HCT116 (cell line): ENCODE data around the gene TPO. TPM values are rescaled to one million over a fixed set of nuclear protein-coding genes. Genes with fewer than 3 reads are reported as not detected.

Experiments
- ATAC-seq: fragments of 200-7000 bp; cut with Tn5 transposase; 2 replicates; pipeline ENCODE4 v1.9.1; 2020; ENCODE audit warnings: mild to moderate bottlenecking, moderate library complexity
- BruUV-seq: library from RNA; stranded (reverse); fragments of 400-500 nt; replicated peaks from 2 replicates; lab custom pipeline; 2021; lab: Mats Ljungman, UMichigan
- CTCF ChIA-PET: fragments of 300-600 bp; sonication (Branson Sonifier 250); formaldehyde crosslinking; loops from one replicate; lab custom pipeline; 2021; ENCODE audit warnings: antibody characterized with exemption; lab: Charles Lee
- POLR2A ChIA-PET: fragments of 300-600, 350-600 bp; sonication (Branson Sonifier 250); formaldehyde crosslinking; loops from one replicate; lab custom pipeline; 2021; ENCODE audit warnings: antibody characterized with exemption; lab: Charles Lee
- RAD21 ChIA-PET, 2 experiments: fragments of 300-600 bp; sonication (Branson Sonifier 250); formaldehyde crosslinking; loops; one replicate each; lab custom pipeline; 2023; ENCODE audit warnings: low total read pairs in 2 of 2; ENCODE audit not compliant: uncharacterized antibody in 2 of 2, unreplicated experiment in 2 of 2, low non-redundant PET in 1 of 2; lab: Charles Lee
- DNase-seq: peaks from one replicate; pipeline ENCODE4 v3.0.0-alpha.2; 2010; ENCODE audit warnings: low read depth, low spot score
- H2AFZ ChIP-seq: fragments of 200-600 bp; shearing (Covaris generic), sonication (generic); 2 replicates; pipeline ENCODE4 v1.6.1; 2017; ENCODE audit warnings: low read depth, mixed run types, mixed read lengths, antibody characterized with exemption, low read length; ENCODE audit not compliant: poor library complexity, severe bottlenecking
- H3K27ac ChIP-seq: 2 replicates; pipeline ENCODE4 v1.5.1; 2012; ENCODE audit warnings: low read depth, low read length
- H3K27me3 ChIP-seq: fragments of 200-600 bp; sonication (generic); 2 replicates; pipeline ENCODE4 v1.6.1; 2016; ENCODE audit warnings: mixed run types, low read length, mixed read lengths; ENCODE audit not compliant: insufficient read depth
- H3K36me3 ChIP-seq, 2 experiments: fragments of 200-500 bp in 1 of 2; fragments of 200-600 bp in 1 of 2; sonication (Bioruptor generic) in 1 of 2; sonication (generic) in 1 of 2; 2 replicates each; pipeline versions ENCODE4 v1.5.1 to v1.6.1; 2014 to 2016; ENCODE audit warnings: low read length in 2 of 2, inconsistent platforms in 1 of 2, mixed read lengths in 1 of 2, mixed run types in 1 of 2; ENCODE audit not compliant: insufficient read depth in 2 of 2, control insufficient read depth in 1 of 2
- H3K4me1 ChIP-seq, 2 experiments: fragments of 200-600 bp in 1 of 2; sonication (generic) in 1 of 2; 2 replicates each; pipeline versions ENCODE4 v1.5.1 to v1.6.1; 2012 to 2017; ENCODE audit warnings: low read length in 2 of 2, inconsistent platforms in 1 of 2, mild to moderate bottlenecking in 1 of 2, mixed read lengths in 1 of 2, mixed run types in 1 of 2, moderate library complexity in 1 of 2; ENCODE audit not compliant: insufficient read depth in 2 of 2, control insufficient read depth in 1 of 2
- H3K4me2 ChIP-seq: fragments of 200-600 bp; sonication (generic); 2 replicates; pipeline ENCODE4 v1.6.1; 2017; ENCODE audit warnings: mixed run types, low read length, mixed read lengths
- H3K4me3 ChIP-seq, 2 experiments: fragments of 200-600 bp in 1 of 2; sonication (generic) in 1 of 2; replicated peaks in 1 of 2; 2 replicates each; pipeline ENCODE4 v1.5.1; 2011 to 2016; ENCODE audit warnings: low read length in 2 of 2, control low read depth in 1 of 2, low read depth in 1 of 2, mild to moderate bottlenecking in 1 of 2, mixed read lengths in 1 of 2, mixed run types in 1 of 2
- H3K79me2 ChIP-seq: fragments of 200-600 bp; sonication (generic); 2 replicates; pipeline ENCODE4 v1.6.1; 2017; ENCODE audit warnings: mild to moderate bottlenecking, mixed run types, low read length, moderate library complexity, mixed read lengths; ENCODE audit not compliant: insufficient read depth
- H3K9ac ChIP-seq: fragments of 200-600 bp; sonication (generic); 2 replicates; pipeline ENCODE4 v1.6.1; 2016; ENCODE audit warnings: low read length, mixed read lengths
- H3K9me2 ChIP-seq: fragments of 200-600 bp; sonication (generic), shearing (Covaris generic); 2 replicates; pipeline ENCODE4 v1.6.1; 2017; ENCODE audit warnings: mixed run types, mild to moderate bottlenecking, moderate library complexity; ENCODE audit not compliant: insufficient read depth
- H3K9me3 ChIP-seq, 2 experiments: fragments of 200-500 bp in 1 of 2; fragments of 200-600 bp in 1 of 2; sonication (Bioruptor generic) in 1 of 2; sonication (generic) in 1 of 2; 2 replicates each; pipeline ENCODE4 v1.6.1; 2014 to 2017; ENCODE audit warnings: low read length in 2 of 2, mixed read lengths in 2 of 2, inconsistent platforms in 1 of 2, low read depth in 1 of 2, mild to moderate bottlenecking in 1 of 2, mixed run types in 1 of 2, moderate library complexity in 1 of 2; ENCODE audit not compliant: control insufficient read depth in 1 of 2, insufficient read depth in 1 of 2
- H4K20me1 ChIP-seq: fragments of 200-600 bp; sonication (generic), shearing (Covaris generic); 2 replicates; pipeline ENCODE4 v1.6.1; 2017; ENCODE audit warnings: mixed run types, mild to moderate bottlenecking, moderate library complexity; ENCODE audit not compliant: insufficient read depth
- CBX3 ChIP-seq: IDR thresholded peaks from 2 replicates; pipeline ENCODE4 v1.6.1; 2012; ENCODE audit warnings: low read depth
- EGR1 ChIP-seq: IDR thresholded peaks from 2 replicates; pipeline ENCODE4 v1.6.1; 2012; ENCODE audit warnings: low read depth
- ELF1 ChIP-seq: IDR thresholded peaks from 2 replicates; pipeline ENCODE4 v1.6.1; 2012; ENCODE audit warnings: low read depth, borderline replicate concordance
- EZH2 ChIP-seq: fragments of 200-600 bp; sonication (generic); IDR thresholded peaks from 2 replicates; pipeline ENCODE4 v1.6.1; 2017; ENCODE audit warnings: antibody characterized with exemption, mixed run types
- EZH2phosphoT487 ChIP-seq: fragments of 200-600 bp; IDR thresholded peaks from 2 replicates; pipeline ENCODE4 v1.6.1; 2018; ENCODE audit warnings: antibody characterized with exemption, borderline replicate concordance
- JUND ChIP-seq: IDR thresholded peaks from 2 replicates; pipeline ENCODE4 v1.6.1; 2012
- POLR2A ChIP-seq: IDR thresholded peaks from 2 replicates; pipeline ENCODE4 v1.7.0; 2011; ENCODE audit warnings: borderline replicate concordance; ENCODE audit not compliant: insufficient read depth, insufficient read length; ENCODE audit errors: extremely low read depth
- POLR2AphosphoS5 ChIP-seq: IDR thresholded peaks from 2 replicates; pipeline ENCODE4 v1.6.1; 2011; ENCODE audit warnings: mild to moderate bottlenecking, low read depth, low read length, moderate library complexity
- RAD21 ChIP-seq: IDR thresholded peaks from 2 replicates; pipeline ENCODE4 v1.6.1; 2012; ENCODE audit warnings: low read depth, mild to moderate bottlenecking
- SIN3A ChIP-seq: IDR thresholded peaks from 2 replicates; pipeline ENCODE4 v1.6.1; 2012; ENCODE audit warnings: low read depth
- SRF ChIP-seq: IDR thresholded peaks from 2 replicates; pipeline ENCODE4 v1.6.1; 2012; ENCODE audit warnings: low read depth
- TCF7L2 ChIP-seq: IDR thresholded peaks from 2 replicates; pipeline ENCODE4 v1.7.0; 2011; ENCODE audit warnings: borderline replicate concordance, inconsistent platforms; ENCODE audit not compliant: insufficient read depth, insufficient read length; ENCODE audit errors: extremely low read depth
- YY1 ChIP-seq: IDR thresholded peaks from 2 replicates; pipeline ENCODE4 v1.6.1; 2011; ENCODE audit warnings: low read length, low read depth, moderate library complexity, mild to moderate bottlenecking; ENCODE audit not compliant: insufficient replicate concordance; ENCODE audit errors: extremely low read depth
- ZFX ChIP-seq: fragments of 450-650 bp; IDR thresholded peaks from 2 replicates; pipeline ENCODE4 v1.6.1; 2017
- ZNF274 ChIP-seq: fragments of 200-500 bp; sonication (Bioruptor generic); IDR thresholded peaks from 2 replicates; pipeline ENCODE4 v1.6.1; 2014; ENCODE audit warnings: mild to moderate bottlenecking, low read depth, low read length, inconsistent platforms
- intact Hi-C: fragments of 100-400 bp; cut with micrococcal nuclease; formaldehyde crosslinking; loops from 2 replicates; pipeline ENCODE4 v1.10.0; 2022
- total RNA-seq: library from RNA; stranded (reverse); gene quantifications from one replicate; pipeline ENCODE4 v1.2.1, GENCODE V29; 2021; ENCODE audit not compliant: unreplicated experiment
- TF ChIP-seq, protein P1 (sequence below): IDR thresholded peaks from 2 replicates; pipeline ENCODE4 v1.6.1; 2012; ENCODE audit warnings: low read depth
- TF ChIP-seq, protein P2 (sequence below): IDR thresholded peaks from 2 replicates; pipeline ENCODE4 v1.6.1; 2011; ENCODE audit warnings: mild to moderate bottlenecking, low read length, moderate library complexity; ENCODE audit not compliant: insufficient replicate concordance; ENCODE audit errors: extremely low read depth

Gene TPO
- total RNA-seq, 1 experiment from 2014 or later: not detected

DNA sequence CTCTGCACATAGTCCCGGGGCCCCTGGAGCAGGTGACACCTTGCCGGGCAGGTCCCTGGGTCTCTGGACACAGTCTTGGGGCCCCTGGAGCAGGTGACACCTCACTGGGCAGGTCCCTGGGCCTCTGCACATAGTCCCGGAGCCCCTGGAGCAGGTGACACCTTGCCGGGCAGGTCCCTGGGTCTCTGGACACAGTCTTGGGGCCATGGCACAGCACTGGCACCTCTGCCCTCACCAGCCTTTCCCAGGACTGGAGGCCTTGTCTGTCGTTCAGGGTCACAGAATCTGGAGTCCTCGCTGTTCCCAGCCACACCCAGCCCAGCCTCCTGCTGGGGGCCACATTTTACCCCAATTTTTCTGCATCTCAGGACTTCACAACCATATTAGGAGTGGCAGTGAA lies 2.2 kb downstream of the TPO start:
- no peak overlapping the region for H3K4me3 ChIP-seq
- no TSS peak for BruUV-seq
- no peak overlapping the region for H3K4me2 ChIP-seq
- no peak for ATAC-seq
- no peak for DNase-seq
- H3K36me3 ChIP-seq: no peaks in the 10 kb centered on the region
- CTCF ChIA-PET: no interaction called here
- no peak overlapping the region for H2AFZ ChIP-seq
- H3K27ac ChIP-seq: no peak overlapping the region
- H3K79me2 ChIP-seq: no peaks in the 10 kb centered on the region
- TF ChIP-seq CBX3: no peak
- no peak for TF ChIP-seq EZH2phosphoT487
- no peak for TF ChIP-seq ELF1
- TF ChIP-seq TCF7L2: no peak
- no peak for TF ChIP-seq JUND
- no peak for TF ChIP-seq SIN3A
- H3K4me1 ChIP-seq: no peaks in the 10 kb centered on the region
- no peak overlapping the region for H3K9ac ChIP-seq
- H3K9me2 ChIP-seq: no peaks in the 10 kb centered on the region
- RAD21 ChIA-PET: no interaction called here
- peaks cover 17% of the 10 kb centered on the region for H3K27me3 ChIP-seq
- POLR2A ChIA-PET: no interaction called here
- H4K20me1 ChIP-seq: no peaks in the 10 kb centered on the region
- intact Hi-C loops: no loop called here
- no peaks in the 10 kb centered on the region for H3K9me3 ChIP-seq

DNA sequence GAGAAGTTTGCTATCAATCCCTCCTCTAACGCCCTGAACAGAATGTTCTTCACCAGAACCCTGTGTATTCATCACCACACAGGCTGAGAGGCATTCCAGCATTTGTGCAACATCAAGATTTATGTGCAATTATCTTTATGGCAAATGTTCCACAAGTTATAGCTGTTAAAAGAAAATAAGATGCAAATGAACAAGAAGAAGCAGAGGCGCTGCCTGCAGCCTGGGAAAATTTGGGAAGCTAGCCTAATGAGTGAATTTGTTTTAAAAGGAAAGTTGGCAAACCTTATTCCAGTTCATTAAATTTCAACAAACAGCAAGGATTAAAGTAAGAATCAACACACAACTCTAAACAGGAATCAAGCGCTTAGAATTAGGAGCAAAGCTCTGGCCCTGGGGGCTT lies 5.3 kb downstream of the TPO start:
- no peaks in the 10 kb centered on the region for H3K79me2 ChIP-seq
- no peak overlapping the region for H3K9ac ChIP-seq
- H3K36me3 ChIP-seq: no peaks in the 10 kb centered on the region
- H3K4me1 ChIP-seq: no peaks in the 10 kb centered on the region
- no peak overlapping the region for H3K4me3 ChIP-seq
- H3K9me2 ChIP-seq: no peaks in the 10 kb centered on the region
- H3K9me3 ChIP-seq: no peaks in the 10 kb centered on the region
- no TSS peak for BruUV-seq
- CTCF ChIA-PET: no interaction called here
- no peak for ATAC-seq
- TF ChIP-seq RAD21 (no peak), CBX3 (no peak), SIN3A (no peak), EGR1 (no peak), EZH2phosphoT487 (no peak), ELF1 (no peak), ZFX (no peak), POLR2A (no peak), EZH2 (no peak), ZNF274 (no peak), SRF (no peak), YY1 (no peak), JUND (no peak), POLR2AphosphoS5 (no peak)
- TF ChIP-seq, protein P1, sequence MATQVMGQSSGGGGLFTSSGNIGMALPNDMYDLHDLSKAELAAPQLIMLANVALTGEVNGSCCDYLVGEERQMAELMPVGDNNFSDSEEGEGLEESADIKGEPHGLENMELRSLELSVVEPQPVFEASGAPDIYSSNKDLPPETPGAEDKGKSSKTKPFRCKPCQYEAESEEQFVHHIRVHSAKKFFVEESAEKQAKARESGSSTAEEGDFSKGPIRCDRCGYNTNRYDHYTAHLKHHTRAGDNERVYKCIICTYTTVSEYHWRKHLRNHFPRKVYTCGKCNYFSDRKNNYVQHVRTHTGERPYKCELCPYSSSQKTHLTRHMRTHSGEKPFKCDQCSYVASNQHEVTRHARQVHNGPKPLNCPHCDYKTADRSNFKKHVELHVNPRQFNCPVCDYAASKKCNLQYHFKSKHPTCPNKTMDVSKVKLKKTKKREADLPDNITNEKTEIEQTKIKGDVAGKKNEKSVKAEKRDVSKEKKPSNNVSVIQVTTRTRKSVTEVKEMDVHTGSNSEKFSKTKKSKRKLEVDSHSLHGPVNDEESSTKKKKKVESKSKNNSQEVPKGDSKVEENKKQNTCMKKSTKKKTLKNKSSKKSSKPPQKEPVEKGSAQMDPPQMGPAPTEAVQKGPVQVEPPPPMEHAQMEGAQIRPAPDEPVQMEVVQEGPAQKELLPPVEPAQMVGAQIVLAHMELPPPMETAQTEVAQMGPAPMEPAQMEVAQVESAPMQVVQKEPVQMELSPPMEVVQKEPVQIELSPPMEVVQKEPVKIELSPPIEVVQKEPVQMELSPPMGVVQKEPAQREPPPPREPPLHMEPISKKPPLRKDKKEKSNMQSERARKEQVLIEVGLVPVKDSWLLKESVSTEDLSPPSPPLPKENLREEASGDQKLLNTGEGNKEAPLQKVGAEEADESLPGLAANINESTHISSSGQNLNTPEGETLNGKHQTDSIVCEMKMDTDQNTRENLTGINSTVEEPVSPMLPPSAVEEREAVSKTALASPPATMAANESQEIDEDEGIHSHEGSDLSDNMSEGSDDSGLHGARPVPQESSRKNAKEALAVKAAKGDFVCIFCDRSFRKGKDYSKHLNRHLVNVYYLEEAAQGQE: no peak
- TF ChIP-seq, protein P2, sequence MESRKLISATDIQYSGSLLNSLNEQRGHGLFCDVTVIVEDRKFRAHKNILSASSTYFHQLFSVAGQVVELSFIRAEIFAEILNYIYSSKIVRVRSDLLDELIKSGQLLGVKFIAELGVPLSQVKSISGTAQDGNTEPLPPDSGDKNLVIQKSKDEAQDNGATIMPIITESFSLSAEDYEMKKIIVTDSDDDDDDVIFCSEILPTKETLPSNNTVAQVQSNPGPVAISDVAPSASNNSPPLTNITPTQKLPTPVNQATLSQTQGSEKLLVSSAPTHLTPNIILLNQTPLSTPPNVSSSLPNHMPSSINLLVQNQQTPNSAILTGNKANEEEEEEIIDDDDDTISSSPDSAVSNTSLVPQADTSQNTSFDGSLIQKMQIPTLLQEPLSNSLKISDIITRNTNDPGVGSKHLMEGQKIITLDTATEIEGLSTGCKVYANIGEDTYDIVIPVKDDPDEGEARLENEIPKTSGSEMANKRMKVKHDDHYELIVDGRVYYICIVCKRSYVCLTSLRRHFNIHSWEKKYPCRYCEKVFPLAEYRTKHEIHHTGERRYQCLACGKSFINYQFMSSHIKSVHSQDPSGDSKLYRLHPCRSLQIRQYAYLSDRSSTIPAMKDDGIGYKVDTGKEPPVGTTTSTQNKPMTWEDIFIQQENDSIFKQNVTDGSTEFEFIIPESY: no peak
- TF ChIP-seq, all 23 proteins: peak for 0
- DNase-seq: no peak
- intact Hi-C loops: no loop called here
- ChIA-PET RAD21 (no interaction called here), POLR2A (no interaction called here)
- no peaks in the 10 kb centered on the region for H4K20me1 ChIP-seq
- no peak overlapping the region for H3K4me2 ChIP-seq
- no peak overlapping the region for H2AFZ ChIP-seq
- peaks cover 12% of the 10 kb centered on the region; the same call in 1 of the 2 replicates for H3K27me3 ChIP-seq
- no peak overlapping the region for H3K27ac ChIP-seq
